Epithelial cell of umbilical artery (primary cell): Measurements from ENCODE around the gene RBMY1E. TPM values are rescaled to one million over a fixed set of nuclear protein-coding genes. Genes with fewer than 3 reads are reported as not detected.

Experiments used
- total RNA-seq: library from RNA; depleted of rRNA; stranded (reverse); fragments of >200 nt; gene quantifications from 2 replicates; pipeline ENCODE4 v1.2.3, GENCODE V29; 2014

Gene RBMY1E
- not detected in 2 replicates for total RNA-seq

GRCh38 chrY:21917932-21918331, at the start of gene RBMY1E:
Gene RBMY1E (minus strand): TSS chrY:21918032. CDS start chrY:21916054, 1,978 bp downstream.

GRCh38 chrY:21894426-21894825, 23.4 kb downstream of the RBMY1E start, which contains the start of gene RBMY1D:
Gene RBMY1D (minus strand): TSS chrY:21894526. CDS start chrY:21892513, 2,013 bp downstream.

Other genes with a start within 250 kb of the RBMY1E start
- not detected in 2 replicates for gene RBMY1D, start 23.5 kb downstream of the RBMY1E start, total RNA-seq